ENCODE measurements around the gene IDH3G. TPM values are rescaled to one million over a fixed set of nuclear protein-coding genes. Genes with fewer than 3 reads are reported as not detected.
"Not testable (repeated sequence)": the region's sequence is repeated elsewhere in the genome, so short reads cannot be mapped to it uniquely, and the experiment has no call there.

The IDH3G gene
- total RNA-seq, 1 experiment from 2014 or later, result 71.2 TPM

DNA sequence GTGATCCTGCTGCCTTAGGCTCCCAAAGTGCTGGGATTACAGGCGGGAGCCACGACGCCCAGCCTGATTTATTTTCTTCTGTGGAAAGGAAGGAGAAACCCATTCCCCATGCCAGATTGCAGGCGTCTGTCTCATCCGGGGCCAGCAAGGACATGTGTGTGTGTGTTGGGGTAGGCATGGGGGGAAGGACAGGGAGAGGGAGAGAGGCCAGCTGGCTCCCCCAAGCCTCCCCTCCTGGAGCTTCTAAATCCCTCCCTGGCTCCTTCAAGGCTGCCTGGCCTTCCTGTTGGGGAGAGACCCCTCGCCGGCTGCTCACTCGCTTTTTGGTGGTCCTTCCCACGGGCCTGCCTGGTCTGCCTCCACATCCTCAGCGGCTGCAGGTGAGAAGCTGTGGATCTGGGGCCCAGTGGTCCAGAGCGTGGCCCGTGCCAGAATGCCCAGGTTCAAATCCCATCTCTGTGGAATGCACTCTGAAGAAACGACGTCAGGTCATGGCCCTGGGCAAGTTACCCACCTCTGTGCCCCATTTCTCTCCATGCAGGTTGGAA lies 31.5 kb downstream of the IDH3G start:
- H3K9me3 Mint-ChIP-seq (ENCODE audit: low read depth, unreplicated experiment), result no peaks in the 10 kb centered on the region
- H3K36me3 Mint-ChIP-seq (ENCODE audit: insufficient read depth, unreplicated experiment), result peaks cover 25% of the 10 kb centered on the region
- H3K27ac Mint-ChIP-seq (ENCODE audit: unreplicated experiment), result no peak overlapping the region
- TF ChIP-seq, protein P1, sequence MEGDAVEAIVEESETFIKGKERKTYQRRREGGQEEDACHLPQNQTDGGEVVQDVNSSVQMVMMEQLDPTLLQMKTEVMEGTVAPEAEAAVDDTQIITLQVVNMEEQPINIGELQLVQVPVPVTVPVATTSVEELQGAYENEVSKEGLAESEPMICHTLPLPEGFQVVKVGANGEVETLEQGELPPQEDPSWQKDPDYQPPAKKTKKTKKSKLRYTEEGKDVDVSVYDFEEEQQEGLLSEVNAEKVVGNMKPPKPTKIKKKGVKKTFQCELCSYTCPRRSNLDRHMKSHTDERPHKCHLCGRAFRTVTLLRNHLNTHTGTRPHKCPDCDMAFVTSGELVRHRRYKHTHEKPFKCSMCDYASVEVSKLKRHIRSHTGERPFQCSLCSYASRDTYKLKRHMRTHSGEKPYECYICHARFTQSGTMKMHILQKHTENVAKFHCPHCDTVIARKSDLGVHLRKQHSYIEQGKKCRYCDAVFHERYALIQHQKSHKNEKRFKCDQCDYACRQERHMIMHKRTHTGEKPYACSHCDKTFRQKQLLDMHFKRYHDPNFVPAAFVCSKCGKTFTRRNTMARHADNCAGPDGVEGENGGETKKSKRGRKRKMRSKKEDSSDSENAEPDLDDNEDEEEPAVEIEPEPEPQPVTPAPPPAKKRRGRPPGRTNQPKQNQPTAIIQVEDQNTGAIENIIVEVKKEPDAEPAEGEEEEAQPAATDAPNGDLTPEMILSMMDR (IDR thresholded peaks at IDR 0.05; ENCODE audit: unreplicated experiment), result no peak
- intact Hi-C loops (cut with micrococcal nuclease; ENCODE audit: unreplicated experiment), result loop anchor here (5.0 kb wide), 1 partner anchor 185 kb away; no protein-coding TSS in a partner anchor
- H3K4me1 Mint-ChIP-seq (ENCODE audit: low read depth, unreplicated experiment), result peaks cover 11% of the 10 kb centered on the region
- H3K4me3 Mint-ChIP-seq (ENCODE audit: low read depth, unreplicated experiment), result no peak overlapping the region
- no peak for DNase-seq
- no TSS peak for BruUV-seq (replicated peaks)
- CTCF ChIA-PET, result no interaction called here
- H3K27me3 Mint-ChIP-seq (ENCODE audit: unreplicated experiment), result no peaks in the 10 kb centered on the region

DNA sequence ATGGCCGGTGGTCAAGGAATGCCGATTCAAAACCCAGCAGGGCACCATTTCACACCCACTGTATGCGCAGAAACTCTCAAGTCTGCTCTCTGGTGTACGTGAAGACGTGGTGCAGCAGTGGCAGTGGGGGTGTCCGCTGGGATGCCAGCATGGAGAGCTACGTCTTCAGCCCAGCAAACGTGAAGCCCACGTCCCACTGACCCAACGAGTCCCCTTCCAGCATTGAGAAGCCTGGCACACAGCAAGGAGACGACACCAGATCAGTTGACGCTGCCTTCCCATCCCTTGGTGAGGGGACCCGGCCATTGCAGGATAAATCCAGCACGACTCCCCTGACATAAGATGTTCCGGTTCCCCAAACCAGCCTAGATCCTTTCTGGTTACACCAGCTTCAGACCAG lies 32.3 kb downstream of the IDH3G start:
- TF ChIP-seq, protein P1 (IDR thresholded peaks at IDR 0.05; ENCODE audit: unreplicated experiment), result no peak
- H3K36me3 Mint-ChIP-seq (ENCODE audit: insufficient read depth, unreplicated experiment), result peaks cover 23% of the 10 kb centered on the region
- no peak for DNase-seq
- intact Hi-C loops (cut with micrococcal nuclease; ENCODE audit: unreplicated experiment), result loop anchor here (5.0 kb wide), 1 partner anchor 185 kb away; no protein-coding TSS in a partner anchor
- CTCF ChIA-PET, result no interaction called here
- H3K4me1 Mint-ChIP-seq (ENCODE audit: low read depth, unreplicated experiment), result peaks cover 9% of the 10 kb centered on the region
- no peak overlapping the region for H3K4me3 Mint-ChIP-seq (ENCODE audit: low read depth, unreplicated experiment)
- no peak overlapping the region for H3K27ac Mint-ChIP-seq (ENCODE audit: unreplicated experiment)
- H3K9me3 Mint-ChIP-seq (ENCODE audit: low read depth, unreplicated experiment), result no peaks in the 10 kb centered on the region
- no TSS peak for BruUV-seq (replicated peaks)
- H3K27me3 Mint-ChIP-seq (ENCODE audit: unreplicated experiment), result no peaks in the 10 kb centered on the region

DNA sequence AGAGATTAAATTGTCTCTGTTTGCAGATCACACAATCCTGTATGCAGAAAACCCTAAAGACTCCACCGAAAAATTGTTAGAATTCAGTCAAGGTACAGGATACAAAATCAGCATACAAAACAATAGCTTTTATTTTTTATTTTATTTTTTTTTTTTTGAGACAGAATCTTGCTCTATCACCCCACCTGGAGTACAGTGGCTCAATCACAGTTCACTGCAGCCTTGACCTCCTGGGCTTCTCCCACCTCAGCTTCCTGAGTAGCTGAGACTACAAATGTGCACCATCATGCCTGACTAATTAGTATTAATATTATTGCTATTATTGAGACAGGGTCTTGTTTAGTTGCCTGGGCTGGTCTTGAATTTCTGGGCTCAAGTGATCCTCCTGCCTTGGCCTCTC lies 39.0 kb downstream of the IDH3G start:
- CTCF ChIA-PET, result interaction anchor here (0.7 kb wide), 1 partner anchor 785 kb away, joined by 5 read pairs; no protein-coding TSS in a partner anchor
- Mint-ChIP-seq H3K4me1 (ENCODE audit: low read depth, unreplicated experiment) (no peaks in the 10 kb centered on the region), H3K27me3 (ENCODE audit: unreplicated experiment) (no peaks in the 10 kb centered on the region), H3K4me3 (ENCODE audit: low read depth, unreplicated experiment) (no peak overlapping the region), H3K9me3 (ENCODE audit: low read depth, unreplicated experiment) (no peaks in the 10 kb centered on the region), H3K27ac (ENCODE audit: unreplicated experiment) (no peak overlapping the region), H3K36me3 (ENCODE audit: insufficient read depth, unreplicated experiment) (no peaks in the 10 kb centered on the region)
- TF ChIP-seq, protein P1 (IDR thresholded peaks at IDR 0.05; ENCODE audit: unreplicated experiment), result no peak
- intact Hi-C loops (cut with micrococcal nuclease; ENCODE audit: unreplicated experiment), result no loop called here
- BruUV-seq (replicated peaks), result no TSS peak
- no peak for DNase-seq

DNA sequence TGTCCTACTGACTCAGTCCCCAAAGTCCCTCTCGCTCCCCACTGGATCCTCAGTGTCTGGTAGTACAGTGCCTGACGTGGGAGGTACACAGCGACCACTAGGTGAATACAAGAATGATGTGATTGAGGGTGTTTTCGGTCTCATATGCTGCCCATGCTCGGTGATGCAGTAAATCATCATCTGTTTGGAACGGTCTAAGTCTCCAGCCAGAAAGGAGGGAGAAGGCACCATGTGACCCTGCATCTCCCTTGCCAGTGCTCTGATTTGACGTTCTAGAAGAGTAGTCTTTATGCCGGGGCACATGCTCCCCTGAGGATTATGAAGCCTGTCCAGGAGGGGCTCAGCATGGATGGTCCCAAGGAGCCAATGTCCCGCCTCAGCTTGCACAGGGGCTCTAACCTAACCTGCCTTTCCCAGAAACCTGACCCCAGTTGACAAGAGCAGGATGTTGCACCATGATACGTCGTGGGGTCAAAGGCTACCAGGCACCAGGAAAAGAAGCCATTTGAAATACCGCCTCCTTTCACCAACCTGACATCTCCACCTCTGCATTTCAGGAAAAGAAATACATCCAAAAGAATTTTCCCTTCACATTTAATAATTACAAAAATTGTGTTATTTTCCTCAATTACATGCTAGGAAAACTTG lies 43.9 kb downstream of the IDH3G start:
- Mint-ChIP-seq H3K27ac (ENCODE audit: unreplicated experiment) (no peak overlapping the region), H3K9me3 (ENCODE audit: low read depth, unreplicated experiment) (no peaks in the 10 kb centered on the region), H3K36me3 (ENCODE audit: insufficient read depth, unreplicated experiment) (no peaks in the 10 kb centered on the region), H3K4me1 (ENCODE audit: low read depth, unreplicated experiment) (no peaks in the 10 kb centered on the region), H3K27me3 (ENCODE audit: unreplicated experiment) (no peaks in the 10 kb centered on the region), H3K4me3 (ENCODE audit: low read depth, unreplicated experiment) (no peak overlapping the region)
- TF ChIP-seq, protein P1 (IDR thresholded peaks at IDR 0.05; ENCODE audit: unreplicated experiment), result no peak
- no peak for DNase-seq
- CTCF ChIA-PET, result no interaction called here
- intact Hi-C loops (cut with micrococcal nuclease; ENCODE audit: unreplicated experiment), result no loop called here
- BruUV-seq (replicated peaks), result no TSS peak

DNA sequence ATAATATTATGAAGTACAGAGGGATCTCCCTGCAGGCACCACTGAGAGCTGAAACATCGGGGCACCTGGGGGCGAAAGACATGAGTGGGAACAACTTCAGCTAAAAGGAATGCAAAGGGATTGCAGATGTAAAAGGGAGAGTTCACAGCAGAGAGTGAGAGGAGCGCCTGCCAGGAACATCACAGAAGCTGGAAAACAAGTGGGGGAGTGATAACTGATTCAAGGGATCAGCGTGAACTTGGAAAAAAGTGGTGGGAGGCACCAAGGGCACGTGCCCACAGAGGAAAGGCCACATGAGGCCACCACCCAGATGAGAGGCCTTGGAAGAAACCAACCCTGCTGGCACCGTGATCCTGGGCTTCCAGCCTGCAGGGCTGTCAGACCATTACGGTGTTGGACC lies 45.2 kb downstream of the IDH3G start:
- not testable (repeated sequence) for DNase-seq

DNA sequence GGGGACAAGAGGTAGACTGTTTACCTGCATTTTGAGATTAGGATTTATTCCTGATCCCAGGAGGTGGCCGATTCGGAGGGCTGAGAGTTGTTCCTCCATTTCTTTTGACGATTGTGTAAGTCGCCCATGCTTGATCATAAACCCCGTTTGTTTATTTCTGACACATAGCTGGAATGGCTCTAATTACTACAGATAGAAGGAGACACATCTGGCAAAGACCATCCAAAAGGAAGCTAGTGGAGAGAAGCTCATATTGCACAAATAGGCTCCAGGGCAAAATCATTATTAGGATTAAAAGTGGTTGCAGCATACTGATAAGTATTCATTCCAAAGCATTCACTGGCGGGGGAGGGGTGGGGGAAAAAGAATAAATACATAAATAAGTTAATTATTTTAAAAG lies 47.2 kb downstream of the IDH3G start:
- H3K9me3 Mint-ChIP-seq (ENCODE audit: low read depth, unreplicated experiment); H3K27me3 Mint-ChIP-seq (ENCODE audit: unreplicated experiment); H3K4me1 Mint-ChIP-seq (ENCODE audit: low read depth, unreplicated experiment); BruUV-seq (replicated peaks); CTCF ChIA-PET; H3K36me3 Mint-ChIP-seq (ENCODE audit: insufficient read depth, unreplicated experiment); H3K27ac Mint-ChIP-seq (ENCODE audit: unreplicated experiment); DNase-seq; intact Hi-C loops (cut with micrococcal nuclease; ENCODE audit: unreplicated experiment); H3K4me3 Mint-ChIP-seq (ENCODE audit: low read depth, unreplicated experiment): not testable (repeated sequence)

More for the DNA sequence above, 45.2 kb downstream of the IDH3G start:
- CTCF ChIA-PET; H3K9me3 Mint-ChIP-seq (ENCODE audit: low read depth, unreplicated experiment); H3K36me3 Mint-ChIP-seq (ENCODE audit: insufficient read depth, unreplicated experiment); H3K4me3 Mint-ChIP-seq (ENCODE audit: low read depth, unreplicated experiment); intact Hi-C loops (cut with micrococcal nuclease; ENCODE audit: unreplicated experiment); H3K27me3 Mint-ChIP-seq (ENCODE audit: unreplicated experiment); H3K4me1 Mint-ChIP-seq (ENCODE audit: low read depth, unreplicated experiment); H3K27ac Mint-ChIP-seq (ENCODE audit: unreplicated experiment); BruUV-seq (replicated peaks): not testable (repeated sequence)
